GM19324 (cell line): ENCODE data around the gene RPL38.

ENCODE experiments used
- ATAC-seq: cut with Tn5 transposase; IDR thresholded peaks from one replicate; pipeline ENCODE4 v1.9.1; 2021; ENCODE audit warnings: mild to moderate bottlenecking, moderate library complexity; ENCODE audit not compliant: unreplicated experiment, low FRiP score

The RPL38 gene

GRCh38 chr17:74245145-74245831, 41.8 kb downstream of the RPL38 start:
- ATAC-seq, result no peak

- ATAC-seq, result no peak
Observed at GRCh38 chr17:74245871-74246270, 42.4 kb downstream of the RPL38 start.

DNA sequence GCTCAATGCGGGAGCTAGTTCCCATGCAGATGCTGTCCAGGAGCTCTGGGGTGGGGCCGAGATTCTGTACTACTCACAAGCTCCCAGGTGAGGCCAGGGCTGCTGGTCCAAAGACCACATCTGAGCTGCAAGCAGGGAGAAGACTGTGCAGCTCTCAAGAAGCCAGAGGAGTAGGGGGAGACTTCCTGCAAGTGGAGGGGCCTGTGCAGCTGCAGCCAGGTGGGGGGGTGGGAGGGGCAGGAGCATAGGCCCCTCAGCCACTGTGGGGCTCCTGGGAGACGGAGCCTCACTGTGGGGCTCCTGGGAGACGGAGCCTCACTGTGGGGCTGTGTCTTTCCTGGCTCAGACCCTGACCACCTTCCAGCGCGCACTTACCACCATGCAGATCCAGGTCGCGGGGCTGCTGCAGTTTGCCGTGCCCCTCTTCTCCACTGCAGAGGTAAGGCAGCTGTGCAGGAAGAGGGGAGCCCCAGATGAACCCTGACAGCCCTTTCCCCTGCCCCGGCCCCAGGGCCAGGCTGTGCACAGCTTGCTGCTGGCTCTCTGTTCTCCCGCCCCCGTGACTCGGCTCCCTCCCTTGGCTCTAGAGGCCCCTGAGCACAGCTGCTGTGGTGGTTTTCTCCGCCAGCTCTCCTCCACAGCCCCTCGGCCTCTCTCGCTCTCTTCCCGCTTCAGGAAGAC, 46.3 kb downstream of the RPL38 start:
- no peak for ATAC-seq

DNA sequence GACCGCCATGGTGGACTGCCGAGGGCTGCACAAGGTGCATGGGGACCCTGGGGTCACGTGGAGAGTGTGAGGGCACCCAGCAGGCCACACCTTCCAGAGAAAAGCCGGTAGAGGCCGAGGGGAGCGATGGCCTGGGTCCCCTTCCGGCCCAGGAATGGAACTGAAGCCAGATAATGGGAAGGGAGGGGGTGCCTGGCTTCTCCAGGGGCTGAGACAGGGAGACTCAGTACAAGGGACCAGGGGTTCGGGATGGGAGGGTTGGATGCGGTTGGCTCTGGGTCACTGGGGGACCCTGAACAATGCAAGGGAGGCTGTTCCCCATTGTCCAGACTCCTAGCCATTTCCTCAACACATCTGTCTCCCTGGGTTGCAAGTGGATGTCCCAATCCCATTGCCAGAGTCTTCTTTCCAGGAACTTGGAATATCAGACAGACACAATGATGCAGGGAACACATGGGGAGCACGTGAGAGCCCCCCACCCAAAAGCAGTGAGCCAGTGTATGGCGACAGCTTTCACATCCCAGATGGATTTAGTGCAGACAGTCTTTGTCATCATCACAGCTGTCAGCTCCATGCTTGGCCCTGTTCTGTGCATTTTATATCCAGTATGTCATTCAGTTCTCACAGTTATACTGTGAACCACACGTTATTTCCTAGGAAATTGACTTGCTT, 47.0 kb downstream of the RPL38 start:
- no peak for ATAC-seq

DNA sequence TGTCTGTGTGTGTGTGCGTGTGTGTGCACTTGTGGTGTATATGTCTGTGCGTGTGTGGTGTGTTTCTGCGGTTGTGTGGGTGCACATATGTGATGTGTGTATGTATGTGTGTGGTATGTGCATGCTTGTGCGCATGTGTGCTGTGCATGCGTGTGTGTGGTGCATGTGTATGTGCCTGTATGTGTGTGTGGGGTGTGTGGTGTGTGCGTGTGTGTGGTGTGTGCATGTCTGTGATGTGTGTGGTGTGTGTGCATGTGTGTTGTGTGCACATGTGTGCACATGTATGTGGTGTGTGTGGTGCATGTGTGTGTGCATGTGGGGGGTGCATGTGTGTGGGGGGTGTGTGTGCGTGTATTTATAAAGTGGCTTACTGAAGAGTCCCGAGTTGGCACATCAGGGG, 47.6 kb downstream of the RPL38 start:
- ATAC-seq, result no peak

DNA sequence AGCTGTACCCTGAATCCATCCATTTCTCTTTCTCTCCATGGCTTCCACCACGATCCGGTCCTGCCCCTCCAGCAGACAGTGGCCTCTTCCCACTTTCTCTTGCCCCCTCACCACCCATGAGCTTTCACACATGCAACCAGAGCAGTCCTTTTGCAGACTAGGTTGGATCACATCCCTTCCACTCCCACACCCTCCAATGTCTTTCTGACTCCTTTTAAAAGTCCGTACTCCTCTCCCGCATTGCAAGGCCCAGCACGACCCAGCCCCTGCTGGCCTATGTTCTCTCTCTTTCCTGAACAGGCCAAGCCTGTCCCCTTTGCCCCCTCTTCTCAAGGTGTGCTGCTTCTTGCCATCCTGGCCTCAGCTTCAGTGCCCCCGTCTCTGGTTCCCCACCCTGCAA, 48.1 kb downstream of the RPL38 start:
- no peak for ATAC-seq

DNA sequence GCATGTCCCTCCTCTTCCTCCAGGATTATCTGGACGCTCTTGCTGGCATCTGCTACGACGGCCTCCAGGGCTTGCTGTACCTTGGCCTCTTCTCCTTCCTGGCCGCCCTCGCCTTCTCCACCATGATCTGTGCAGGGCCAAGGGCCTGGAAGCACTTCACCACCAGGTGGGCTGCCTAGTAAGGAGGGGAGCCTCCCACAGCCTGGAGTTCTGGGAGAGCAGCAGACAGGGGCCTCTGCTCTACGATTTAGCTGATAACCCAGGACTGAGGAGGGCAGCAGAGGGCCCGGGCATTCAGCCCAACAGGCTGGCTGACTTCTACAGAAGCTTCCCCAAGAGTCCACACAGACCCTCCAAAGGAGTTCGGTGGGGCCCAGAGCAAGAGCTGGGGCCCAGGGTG, 48.7 kb downstream of the RPL38 start:
- no peak for ATAC-seq

DNA sequence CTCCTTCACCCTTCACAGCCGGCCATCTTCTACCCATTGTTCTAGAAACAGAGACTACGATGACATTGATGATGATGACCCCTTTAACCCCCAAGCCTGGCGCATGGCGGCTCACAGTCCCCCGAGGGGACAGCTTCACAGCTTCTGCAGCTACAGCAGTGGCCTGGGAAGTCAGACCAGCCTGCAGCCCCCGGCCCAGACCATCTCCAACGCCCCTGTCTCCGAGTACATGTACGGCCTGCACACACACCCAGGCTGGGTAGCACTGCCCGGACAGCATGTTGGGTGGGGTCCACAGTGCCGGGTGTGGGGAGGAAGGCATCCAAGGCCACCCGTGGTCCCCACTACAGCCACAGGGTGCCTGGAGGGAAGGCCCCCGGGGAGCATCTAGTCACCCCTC, 49.6 kb downstream of the RPL38 start:
- no peak for ATAC-seq

- ATAC-seq, result no peak
Observed at GRCh38 chr17:74257311-74257710, 53.8 kb downstream of the RPL38 start.

GRCh38 chr17:74259667-74260524, 56.4 kb downstream of the RPL38 start:
- no peak for ATAC-seq
